Measurements from ENCODE around the gene PIAS2.
"Not testable (repeated sequence)": the region's sequence is repeated elsewhere in the genome, so short reads cannot be mapped to it uniquely, and the experiment has no call there.

PIAS2 gene

GRCh38 chr18:46833899-46834298 lies 83.4 kb downstream of the PIAS2 start:
- no peak for TF ChIP-seq CTCF (IDR thresholded peaks at IDR 0.05; ENCODE audit: insufficient read depth, low read length, missing control alignments)
- CTCF ChIA-PET = no interaction called here

GRCh38 chr18:46832849-46833248 lies 84.5 kb downstream of the PIAS2 start:
- ChIA-PET CTCF (no interaction called here), POLR2A (no interaction called here)
- no peak for DNase-seq (ENCODE audit: low read depth, low spot score)
- H3K4me3 ChIP-seq (ENCODE audit: low read depth, low read length) = no peak overlapping the region
- TF ChIP-seq CTCF (IDR thresholded peaks at IDR 0.05; ENCODE audit: insufficient read depth, low read length, missing control alignments) = no peak

More at GRCh38 chr18:46833899-46834298, 83.4 kb downstream of the PIAS2 start:
- no peak for DNase-seq (ENCODE audit: low read depth, low spot score)
- no peak overlapping the region for H3K4me3 ChIP-seq (ENCODE audit: low read depth, low read length)
- POLR2A ChIA-PET = no interaction called here

- POLR2A ChIA-PET; H3K4me3 ChIP-seq (ENCODE audit: low read depth, low read length); DNase-seq (ENCODE audit: low read depth, low spot score); CTCF ChIA-PET: not testable (repeated sequence)
These were observed 84.9 kb downstream of the PIAS2 start for GRCh38 chr18:46832422-46832821.

GRCh38 chr18:46831434-46831833 lies 85.9 kb downstream of the PIAS2 start:
- CTCF ChIA-PET = interaction anchor here (1.2 kb wide), 1 partner anchor 10 kb away, joined by 3 read pairs; no protein-coding TSS in a partner anchor
- POLR2A ChIA-PET = no interaction called here
- no peak for TF ChIP-seq CTCF (IDR thresholded peaks at IDR 0.05; ENCODE audit: insufficient read depth, low read length, missing control alignments)
- no peak overlapping the region for H3K4me3 ChIP-seq (ENCODE audit: low read depth, low read length)
- no peak for DNase-seq (ENCODE audit: low read depth, low spot score)

- no peak for TF ChIP-seq CTCF (IDR thresholded peaks at IDR 0.05; ENCODE audit: insufficient read depth, low read length, missing control alignments)
- ChIA-PET CTCF (no interaction called here), POLR2A (no interaction called here)
- no peak overlapping the region for H3K4me3 ChIP-seq (ENCODE audit: low read depth, low read length)
- DNase-seq (ENCODE audit: low read depth, low spot score) = no peak
These were observed 86.7 kb downstream of the PIAS2 start for GRCh38 chr18:46830633-46831032.

GRCh38 chr18:46829947-46830346 lies 87.4 kb downstream of the PIAS2 start:
- POLR2A ChIA-PET = no interaction called here
- DNase-seq (ENCODE audit: low read depth, low spot score) = no peak
- CTCF ChIA-PET = no interaction called here
- no peak overlapping the region for H3K4me3 ChIP-seq (ENCODE audit: low read depth, low read length)
- TF ChIP-seq CTCF (IDR thresholded peaks at IDR 0.05; ENCODE audit: insufficient read depth, low read length, missing control alignments) = no peak

- H3K4me3 ChIP-seq (ENCODE audit: low read depth, low read length) = no peak overlapping the region
- CTCF ChIA-PET = no interaction called here
- DNase-seq (ENCODE audit: low read depth, low spot score) = no peak
- POLR2A ChIA-PET = no interaction called here
- TF ChIP-seq CTCF (IDR thresholded peaks at IDR 0.05; ENCODE audit: insufficient read depth, low read length, missing control alignments) = no peak
These were observed 87.8 kb downstream of the PIAS2 start for GRCh38 chr18:46829531-46829930.
